HUES6 (cell line): ENCODE results near the gene ABTB2.

Source experiments
- H3K27ac ChIP-seq: 2 replicates; pipeline ENCODE4 v1.7.0; 2013; ENCODE audit warnings: low read depth, mild to moderate bottlenecking, low read length, inconsistent platforms
- H3K27me3 ChIP-seq: 2 replicates; pipeline ENCODE4 v1.6.1; 2013; ENCODE audit warnings: low read length; ENCODE audit not compliant: control insufficient read depth, insufficient read depth
- H3K36me3 ChIP-seq: 2 replicates; pipeline ENCODE4 v1.6.1; 2013; ENCODE audit warnings: low read length; ENCODE audit not compliant: control insufficient read depth, insufficient read depth
- H3K4me1 ChIP-seq: 2 replicates; pipeline ENCODE4 v1.6.1; 2013; ENCODE audit warnings: low read length; ENCODE audit not compliant: control insufficient read depth, insufficient read depth
- H3K4me3 ChIP-seq: 2 replicates; pipeline ENCODE4 v1.5.1; 2013; ENCODE audit warnings: low read depth, low read length
- H3K9ac ChIP-seq: one replicate; pipeline ENCODE4 v1.6.1; 2013; ENCODE audit warnings: mild to moderate bottlenecking, low read length
- H3K9me3 ChIP-seq: 2 replicates; pipeline ENCODE4 v1.6.1; 2013; ENCODE audit warnings: low read depth, low read length; ENCODE audit not compliant: control insufficient read depth, insufficient read depth

The ABTB2 gene

GRCh38 chr11:34315394-34315793, 42.4 kb downstream of the ABTB2 start:
- H3K27me3 ChIP-seq = no peaks in the 10 kb centered on the region
- H3K27ac ChIP-seq = no peak overlapping the region
- peaks cover 5% of the 10 kb centered on the region; the same call in 1 of the 2 replicates for H3K4me1 ChIP-seq
- no peak overlapping the region for H3K4me3 ChIP-seq
- no peaks in the 10 kb centered on the region for H3K9me3 ChIP-seq
- no peaks in the 10 kb centered on the region for H3K36me3 ChIP-seq
- no peak overlapping the region for H3K9ac ChIP-seq

GRCh38 chr11:34314936-34315335, 42.9 kb downstream of the ABTB2 start:
- Histone ChIP-seq H3K36me3 (no peaks in the 10 kb centered on the region), H3K9me3 (no peaks in the 10 kb centered on the region), H3K9ac (no peak overlapping the region), H3K27ac (no peak overlapping the region), H3K4me1 (peaks cover 9% of the 10 kb centered on the region; the same call in 1 of the 2 replicates), H3K4me3 (no peak overlapping the region), H3K27me3 (no peaks in the 10 kb centered on the region)

GRCh38 chr11:34314176-34314575, 43.6 kb downstream of the ABTB2 start:
- Histone ChIP-seq H3K4me1 (peaks cover 16% of the 10 kb centered on the region; the same call in 1 of the 2 replicates), H3K27ac (no peak overlapping the region), H3K9me3 (no peaks in the 10 kb centered on the region), H3K27me3 (no peaks in the 10 kb centered on the region), H3K9ac (no peak overlapping the region), H3K36me3 (no peaks in the 10 kb centered on the region), H3K4me3 (no peak overlapping the region)

- Histone ChIP-seq H3K4me1 (peaks cover 18% of the 10 kb centered on the region; the same call in 1 of the 2 replicates), H3K9me3 (no peaks in the 10 kb centered on the region), H3K27ac (no peak overlapping the region), H3K4me3 (no peak overlapping the region), H3K36me3 (no peaks in the 10 kb centered on the region), H3K27me3 (no peaks in the 10 kb centered on the region), H3K9ac (no peak overlapping the region)
These were observed 44.7 kb downstream of the ABTB2 start for GRCh38 chr11:34313099-34313517.

GRCh38 chr11:34311126-34311525, 46.7 kb downstream of the ABTB2 start:
- H3K9me3 ChIP-seq = no peaks in the 10 kb centered on the region
- H3K9ac ChIP-seq = no peak overlapping the region
- H3K27me3 ChIP-seq = no peaks in the 10 kb centered on the region
- H3K36me3 ChIP-seq = no peaks in the 10 kb centered on the region
- H3K4me1 ChIP-seq = peaks cover 26% of the 10 kb centered on the region; the same call in 1 of the 2 replicates
- no peak overlapping the region for H3K27ac ChIP-seq
- no peak overlapping the region for H3K4me3 ChIP-seq

- Histone ChIP-seq H3K4me3 (no peak overlapping the region), H3K9me3 (no peaks in the 10 kb centered on the region), H3K36me3 (no peaks in the 10 kb centered on the region), H3K27me3 (no peaks in the 10 kb centered on the region), H3K27ac (no peak overlapping the region), H3K4me1 (peaks cover 26% of the 10 kb centered on the region; the same call in 1 of the 2 replicates), H3K9ac (no peak overlapping the region)
These were observed 47.8 kb downstream of the ABTB2 start for GRCh38 chr11:34309965-34310364.

- H3K9me3 ChIP-seq = no peaks in the 10 kb centered on the region
- no peak overlapping the region for H3K27ac ChIP-seq
- H3K9ac ChIP-seq = no peak overlapping the region
- H3K27me3 ChIP-seq = no peaks in the 10 kb centered on the region
- H3K36me3 ChIP-seq = no peaks in the 10 kb centered on the region
- H3K4me1 ChIP-seq = peaks cover 26% of the 10 kb centered on the region; the same call in 1 of the 2 replicates
- H3K4me3 ChIP-seq = no peak overlapping the region
These were observed 48.8 kb downstream of the ABTB2 start for GRCh38 chr11:34308913-34309585.

GRCh38 chr11:34308049-34308912, 49.5 kb downstream of the ABTB2 start:
- no peak overlapping the region for H3K4me3 ChIP-seq
- no peaks in the 10 kb centered on the region for H3K27me3 ChIP-seq
- peaks cover 26% of the 10 kb centered on the region; the same call in 1 of the 2 replicates for H3K4me1 ChIP-seq
- no peak overlapping the region for H3K27ac ChIP-seq
- H3K36me3 ChIP-seq = no peaks in the 10 kb centered on the region
- H3K9me3 ChIP-seq = no peaks in the 10 kb centered on the region
- H3K9ac ChIP-seq = no peak overlapping the region

- Histone ChIP-seq H3K36me3 (no peaks in the 10 kb centered on the region), H3K9ac (no peak overlapping the region), H3K4me1 (peaks cover 46% of the 10 kb centered on the region; the same call in 1 of the 2 replicates), H3K27me3 (no peaks in the 10 kb centered on the region), H3K4me3 (no peak overlapping the region), H3K27ac (no peak overlapping the region), H3K9me3 (no peaks in the 10 kb centered on the region)
These were observed 52.0 kb downstream of the ABTB2 start for GRCh38 chr11:34305780-34306179.

- Histone ChIP-seq H3K9me3 (no peaks in the 10 kb centered on the region), H3K4me3 (no peak overlapping the region), H3K27me3 (no peaks in the 10 kb centered on the region), H3K36me3 (no peaks in the 10 kb centered on the region), H3K9ac (no peak overlapping the region), H3K27ac (no peak overlapping the region), H3K4me1 (peaks cover 46% of the 10 kb centered on the region)
These were observed 52.6 kb downstream of the ABTB2 start for GRCh38 chr11:34305193-34305592.

- no peaks in the 10 kb centered on the region for H3K36me3 ChIP-seq
- H3K4me3 ChIP-seq = no peak overlapping the region
- no peak overlapping the region for H3K27ac ChIP-seq
- H3K9me3 ChIP-seq = no peaks in the 10 kb centered on the region
- no peaks in the 10 kb centered on the region for H3K27me3 ChIP-seq
- H3K9ac ChIP-seq = no peak overlapping the region
- peaks cover 48% of the 10 kb centered on the region for H3K4me1 ChIP-seq
These were observed 54.7 kb downstream of the ABTB2 start for GRCh38 chr11:34303028-34303570.
